Esophagus squamous epithelium (tissue), 4 donors: ENCODE results near the gene EFCAB13.

Experiments used
- POLR2A ChIP-seq, 4 donors: fragments of 450-650 bp; IDR thresholded peaks; one replicate each; pipeline ENCODE4 v1.6.1; 2017; ENCODE audit warnings: antibody characterized with exemption in 4 of 4, mild to moderate bottlenecking in 4 of 4, moderate library complexity in 3 of 4
- TF ChIP-seq, protein P1 (sequence below), 6 experiments: fragments of 450-650 bp in 4 of 6; fragments of 200-600 bp in 2 of 6; sonication (generic) in 2 of 6; IDR thresholded peaks; one replicate each; pipeline ENCODE4 v1.5.1; 2016 to 2019; ENCODE audit warnings: antibody characterized with exemption in 6 of 6, mild to moderate bottlenecking in 4 of 6, moderate library complexity in 4 of 6

DNA sequence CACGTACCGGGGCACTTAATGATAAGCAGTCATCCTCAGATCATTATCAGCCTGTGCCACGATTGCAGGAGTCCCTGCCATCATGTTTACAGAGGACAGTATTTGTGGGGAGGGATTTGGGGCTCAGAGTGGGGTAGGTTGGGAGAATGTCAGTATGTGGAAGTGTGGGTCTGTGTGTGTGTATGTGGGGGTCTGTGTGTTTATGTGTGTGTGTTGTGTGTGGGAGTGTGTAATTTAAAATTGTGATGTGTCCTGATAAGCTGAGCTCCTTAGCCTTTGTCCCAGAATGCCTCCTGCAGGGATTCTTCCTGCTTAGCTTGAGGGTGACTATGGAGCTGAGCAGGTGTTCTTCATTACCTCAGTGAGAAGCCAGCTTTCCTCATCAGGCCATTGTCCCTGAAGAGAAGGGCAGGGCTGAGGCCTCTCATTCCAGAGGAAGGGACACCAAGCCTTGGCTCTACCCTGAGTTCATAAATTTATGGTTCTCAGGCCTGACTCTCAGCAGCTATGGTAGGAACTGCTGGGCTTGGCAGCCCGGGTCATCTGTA is 13.5 kb upstream of the EFCAB13 start:
- TF ChIP-seq, protein P1, sequence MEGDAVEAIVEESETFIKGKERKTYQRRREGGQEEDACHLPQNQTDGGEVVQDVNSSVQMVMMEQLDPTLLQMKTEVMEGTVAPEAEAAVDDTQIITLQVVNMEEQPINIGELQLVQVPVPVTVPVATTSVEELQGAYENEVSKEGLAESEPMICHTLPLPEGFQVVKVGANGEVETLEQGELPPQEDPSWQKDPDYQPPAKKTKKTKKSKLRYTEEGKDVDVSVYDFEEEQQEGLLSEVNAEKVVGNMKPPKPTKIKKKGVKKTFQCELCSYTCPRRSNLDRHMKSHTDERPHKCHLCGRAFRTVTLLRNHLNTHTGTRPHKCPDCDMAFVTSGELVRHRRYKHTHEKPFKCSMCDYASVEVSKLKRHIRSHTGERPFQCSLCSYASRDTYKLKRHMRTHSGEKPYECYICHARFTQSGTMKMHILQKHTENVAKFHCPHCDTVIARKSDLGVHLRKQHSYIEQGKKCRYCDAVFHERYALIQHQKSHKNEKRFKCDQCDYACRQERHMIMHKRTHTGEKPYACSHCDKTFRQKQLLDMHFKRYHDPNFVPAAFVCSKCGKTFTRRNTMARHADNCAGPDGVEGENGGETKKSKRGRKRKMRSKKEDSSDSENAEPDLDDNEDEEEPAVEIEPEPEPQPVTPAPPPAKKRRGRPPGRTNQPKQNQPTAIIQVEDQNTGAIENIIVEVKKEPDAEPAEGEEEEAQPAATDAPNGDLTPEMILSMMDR (IDR thresholded peaks at IDR 0.05), result no peak
- TF ChIP-seq POLR2A (IDR thresholded peaks at IDR 0.05), result no peak
